SK-N-SH treated with all-trans-retinoic acid at 6 μM for 48 hours (cell line): ENCODE data around the gene NTNG1.

ENCODE experiments used
- ATAC-seq: fragments of 200-7000 bp; cut with Tn5 transposase; 3 replicates; pipeline ENCODE4 v1.9.1; 2020; ENCODE audit warnings: mild to moderate bottlenecking, moderate library complexity
- ARNTL ChIP-seq: fragments of 450-650 bp; formaldehyde crosslinking; IDR thresholded peaks from 2 replicates; pipeline ENCODE4 v1.5.0; 2020; ENCODE audit warnings: low read depth, mild to moderate bottlenecking, moderate library complexity, borderline replicate concordance
- BACH2 ChIP-seq: fragments of 250-450 bp; sonication (Bioruptor Pico); IDR thresholded peaks from 2 replicates; pipeline ENCODE4 v1.9.0; 2021; ENCODE audit warnings: mild to moderate bottlenecking, borderline replicate concordance
- CREB5 ChIP-seq: fragments of 250-450 bp; sonication (Bioruptor Pico); IDR thresholded peaks from 2 replicates; pipeline ENCODE4 v1.5.1; 2020; ENCODE audit warnings: low read depth, mild to moderate bottlenecking, moderate library complexity
- CSDC2 ChIP-seq: fragments of 250-450 bp; sonication (Bioruptor Pico); IDR thresholded peaks from 2 replicates; pipeline ENCODE4 v1.5.0; 2020; ENCODE audit warnings: mild to moderate bottlenecking, moderate library complexity
- CSRNP3 ChIP-seq: fragments of 250-450 bp; sonication (Bioruptor Pico); IDR thresholded peaks from 2 replicates; pipeline ENCODE4 v1.5.1; 2021; ENCODE audit warnings: mild to moderate bottlenecking, moderate library complexity
- ESRRG ChIP-seq: fragments of 250-450 bp; sonication (Bioruptor Pico); IDR thresholded peaks from 2 replicates; pipeline ENCODE4 v1.6.1; 2021; ENCODE audit warnings: mild to moderate bottlenecking
- ISL1 ChIP-seq: fragments of 250-450 bp; sonication (Bioruptor Pico); IDR thresholded peaks from 2 replicates; pipeline ENCODE4 v2.1.2; 2022; ENCODE audit warnings: mild to moderate bottlenecking, moderate library complexity
- PATZ1 ChIP-seq: fragments of 250-450 bp; sonication (Bioruptor Pico); IDR thresholded peaks from 2 replicates; pipeline ENCODE4 v1.8.0; 2020; ENCODE audit warnings: mild to moderate bottlenecking, moderate library complexity, borderline replicate concordance
- POU6F1 ChIP-seq: fragments of 250-450 bp; sonication (Bioruptor Pico); IDR thresholded peaks from 2 replicates; pipeline ENCODE4 v1.8.0; 2021; ENCODE audit warnings: low read depth, mild to moderate bottlenecking, moderate library complexity, borderline replicate concordance
- PPARA ChIP-seq: fragments of 250-450 bp; sonication (Bioruptor Pico); IDR thresholded peaks from 2 replicates; pipeline ENCODE4 v1.5.0; 2020; ENCODE audit warnings: mild to moderate bottlenecking, borderline replicate concordance
- RARB ChIP-seq: fragments of 250-450 bp; sonication (Bioruptor Pico); IDR thresholded peaks from 2 replicates; pipeline ENCODE4 v1.8.0; 2021; ENCODE audit warnings: mild to moderate bottlenecking, moderate library complexity
- SNAI2 ChIP-seq: fragments of 250-450 bp; sonication (Bioruptor Pico); IDR thresholded peaks from 2 replicates; pipeline ENCODE4 v1.5.0; 2020; ENCODE audit warnings: mild to moderate bottlenecking, moderate library complexity
- TCF4 ChIP-seq: fragments of 250-450 bp; sonication (Bioruptor Pico); IDR thresholded peaks from 2 replicates; pipeline ENCODE4 v1.8.0; 2021; ENCODE audit warnings: mild to moderate bottlenecking, moderate library complexity, borderline replicate concordance
- TOX ChIP-seq: fragments of 250-450 bp; sonication (Bioruptor Pico); IDR thresholded peaks from 2 replicates; pipeline ENCODE4 v1.8.0; 2021; ENCODE audit warnings: mild to moderate bottlenecking, moderate library complexity, borderline replicate concordance
- TSHZ2 ChIP-seq: fragments of 250-450 bp; sonication (Bioruptor Pico); IDR thresholded peaks from 2 replicates; pipeline ENCODE4 v1.5.0; 2020; ENCODE audit warnings: mild to moderate bottlenecking, moderate library complexity
- ZC3H10 ChIP-seq: fragments of 250-450 bp; sonication (Bioruptor Pico); IDR thresholded peaks from 2 replicates; pipeline ENCODE4 v1.5.1; 2021; ENCODE audit warnings: mild to moderate bottlenecking, moderate library complexity
- ZFP3 ChIP-seq: fragments of 250-450 bp; sonication (Bioruptor Pico); IDR thresholded peaks from 2 replicates; pipeline ENCODE4 v1.5.0; 2020; ENCODE audit warnings: mild to moderate bottlenecking, moderate library complexity
- ZFP30 ChIP-seq: fragments of 450-650 bp; formaldehyde crosslinking; IDR thresholded peaks from 2 replicates; pipeline ENCODE4 v1.5.0; 2022; ENCODE audit warnings: mild to moderate bottlenecking, moderate library complexity
- ZNF565 ChIP-seq: fragments of 450-650 bp; formaldehyde crosslinking; conservative IDR thresholded peaks from 2 replicates; pipeline ENCODE4 v1.5.0; 2020; ENCODE audit warnings: low read depth, mild to moderate bottlenecking, moderate library complexity
- ZNF70 ChIP-seq: fragments of 450-650 bp; formaldehyde crosslinking; IDR thresholded peaks from 2 replicates; pipeline ENCODE4 v1.5.0; 2020; ENCODE audit warnings: mild to moderate bottlenecking, moderate library complexity
- ZNF8 ChIP-seq: fragments of 450-650 bp; formaldehyde crosslinking; IDR thresholded peaks from 2 replicates; pipeline ENCODE4 v1.5.0; 2020; ENCODE audit warnings: mild to moderate bottlenecking, moderate library complexity

NTNG1 gene

GRCh38 chr1:107499139-107499744, 358.4 kb downstream of the NTNG1 start:
- TF ChIP-seq SNAI2 (CRISPR knock-in tag) (no peak), ZC3H10 (CRISPR knock-in tag) (no peak), RARB (CRISPR knock-in tag) (no peak), ARNTL (CRISPR knock-in tag) (no peak), ZNF70 (CRISPR knock-in tag) (no peak), PPARA (CRISPR knock-in tag) (no peak), ZNF8 (CRISPR knock-in tag) (no peak), ESRRG (no peak), ZNF565 (CRISPR knock-in tag) (no peak), PATZ1 (CRISPR knock-in tag) (no peak), CSRNP3 (no peak), TSHZ2 (CRISPR knock-in tag) (no peak), TCF4 (CRISPR knock-in tag) (no peak), ZFP30 (no peak), POU6F1 (CRISPR knock-in tag) (no peak), ZFP3 (no peak), TOX (CRISPR knock-in tag) (no peak), ISL1 (CRISPR knock-in tag) (no peak), BACH2 (CRISPR knock-in tag) (no peak)
- TF ChIP-seq, all 23 proteins: peak for 0
- no peak for ATAC-seq

GRCh38 chr1:107501081-107501605, 360.3 kb downstream of the NTNG1 start:
- no peak for TF ChIP-seq PPARA (CRISPR knock-in tag)
- TF ChIP-seq CSDC2 (CRISPR knock-in tag): no peak
- TF ChIP-seq TOX (CRISPR knock-in tag): no peak
- ATAC-seq: no peak

GRCh38 chr1:107510347-107510746, 369.5 kb downstream of the NTNG1 start:
- no peak for TF ChIP-seq TCF4 (CRISPR knock-in tag)
- no peak for TF ChIP-seq CREB5 (CRISPR knock-in tag)
- no peak for TF ChIP-seq POU6F1 (CRISPR knock-in tag)
- no peak for TF ChIP-seq SNAI2 (CRISPR knock-in tag)
- no peak for ATAC-seq
